CD4-positive, alpha-beta T cell treated with Interleukin-4 for 1 hour (primary cell): Measurements from ENCODE around the gene HDDC2.

ENCODE experiments used
- DNase-seq, 2 donors: peaks; one replicate each; pipeline ENCODE4 v3.0.0-alpha.2; 2020 to 2022

The HDDC2 gene

DNA sequence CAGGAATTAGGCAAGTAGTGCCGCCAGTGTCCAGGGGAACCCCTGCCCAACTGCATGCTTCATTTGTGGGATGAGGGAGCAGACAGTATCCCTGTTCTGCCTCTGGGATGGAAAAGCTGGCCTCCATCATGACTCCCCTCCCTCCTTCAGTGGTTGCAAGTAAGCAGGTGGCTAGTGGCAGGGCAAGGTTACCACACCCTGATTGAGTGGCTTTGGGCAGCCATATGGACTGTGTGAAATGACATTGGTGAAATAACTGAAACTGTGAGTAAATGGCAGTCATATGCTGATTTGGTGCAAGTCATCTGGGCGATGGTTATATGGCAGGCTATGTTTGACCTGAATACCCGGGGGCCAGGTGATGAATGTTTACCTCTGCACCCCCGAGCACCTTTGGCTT, 33.0 kb downstream of the HDDC2 start:
- no peak for DNase-seq

DNA sequence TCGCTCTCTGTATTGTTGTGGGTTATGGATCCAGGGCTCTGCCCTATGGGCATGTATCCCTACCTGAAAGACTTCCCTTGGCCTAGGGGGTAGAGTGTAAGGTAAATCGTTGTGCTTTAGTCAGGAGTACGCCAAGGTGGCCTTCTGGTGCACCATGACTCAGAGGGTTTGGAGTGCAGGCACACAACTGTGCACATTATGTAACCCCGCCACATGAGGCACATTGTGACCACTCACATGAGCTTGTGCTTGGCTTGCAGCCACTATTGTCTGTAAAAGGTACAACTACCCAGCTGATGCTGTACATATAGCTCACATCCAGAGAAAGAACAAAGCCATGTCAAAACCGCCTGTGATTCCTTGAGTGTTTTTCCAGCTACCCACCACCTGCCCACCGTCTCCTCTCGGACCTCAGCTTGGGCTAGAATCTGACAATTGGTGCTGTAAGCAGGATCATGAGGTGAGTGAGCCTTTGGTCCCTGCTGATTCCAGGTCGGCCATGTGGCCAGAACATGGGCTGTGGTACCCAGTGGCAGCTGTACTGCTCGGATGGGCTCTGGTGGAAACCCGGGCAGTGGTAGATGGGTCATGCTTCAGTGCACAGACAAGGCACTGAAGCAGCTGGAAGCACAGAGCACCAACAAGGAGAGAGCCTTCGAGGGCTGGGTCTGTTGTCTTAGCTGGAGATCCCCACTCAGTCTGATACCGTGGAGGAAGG, 33.8 kb downstream of the HDDC2 start:
- no peak for DNase-seq

DNA sequence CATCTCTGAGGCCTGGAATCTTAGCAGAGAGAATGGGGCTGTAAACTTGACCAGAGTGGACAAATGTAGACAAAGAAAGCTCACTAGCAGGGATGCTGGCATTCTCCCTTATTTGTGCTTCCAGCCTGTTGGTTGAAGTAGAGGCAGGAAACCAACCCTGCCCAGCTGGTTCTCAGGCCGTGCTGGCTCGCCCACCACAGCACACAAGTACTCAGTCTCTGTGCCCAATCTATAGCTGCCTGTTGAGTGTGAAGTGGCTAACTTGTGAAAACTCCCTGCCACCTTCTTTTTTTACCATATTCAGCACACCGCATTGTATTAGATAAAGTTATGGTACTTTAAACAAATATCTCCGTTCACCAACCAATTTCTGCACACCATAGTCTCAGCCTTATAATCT, 37.3 kb downstream of the HDDC2 start:
- DNase-seq: no peak

DNA sequence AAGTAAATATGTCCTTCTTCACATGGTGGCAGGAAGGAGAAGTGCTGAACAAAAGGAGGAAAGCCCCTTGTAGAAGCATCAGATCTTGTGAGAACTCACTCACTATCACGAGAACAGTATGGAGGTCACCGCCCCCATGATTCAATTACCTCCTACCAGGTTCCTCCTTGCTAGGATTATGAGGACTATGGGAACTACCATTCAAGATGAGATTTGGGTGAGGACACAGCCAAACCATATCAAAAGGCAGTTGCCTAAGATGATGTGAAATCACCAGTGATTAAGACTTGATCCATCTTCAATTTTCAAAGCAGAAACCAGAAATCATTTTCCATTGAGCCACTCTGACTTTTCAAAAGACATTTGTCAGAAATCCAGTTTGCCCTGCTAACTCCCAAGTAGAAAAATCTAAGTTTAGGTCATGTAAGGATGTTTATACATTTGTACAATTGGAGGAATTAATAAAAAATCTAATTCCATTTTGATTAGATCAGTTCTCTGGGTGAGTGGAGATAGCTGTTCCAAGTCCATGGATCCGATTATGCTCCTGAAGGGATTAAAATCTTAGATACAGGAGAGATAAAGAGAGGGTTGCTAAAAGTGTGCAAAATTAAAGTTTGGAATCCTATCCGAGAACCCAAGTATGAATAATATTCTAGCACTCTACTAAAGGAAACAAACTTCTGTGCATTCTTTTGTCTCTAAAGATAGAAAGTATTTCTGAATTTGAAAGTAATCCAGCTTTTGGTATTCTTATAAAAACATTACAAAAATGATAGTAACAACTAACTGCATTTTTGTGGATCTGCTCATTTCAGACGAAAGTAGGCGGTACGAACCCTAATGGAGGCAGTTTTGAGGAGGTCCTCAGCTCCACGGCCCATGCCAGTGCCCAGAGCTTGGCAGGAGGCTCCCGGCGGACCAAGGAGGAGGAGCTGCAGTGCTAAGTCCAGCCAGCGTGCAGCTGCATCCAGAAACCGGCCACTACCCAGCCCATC, 39.5 kb downstream of the HDDC2 start:
- DNase-seq: no peak

DNA sequence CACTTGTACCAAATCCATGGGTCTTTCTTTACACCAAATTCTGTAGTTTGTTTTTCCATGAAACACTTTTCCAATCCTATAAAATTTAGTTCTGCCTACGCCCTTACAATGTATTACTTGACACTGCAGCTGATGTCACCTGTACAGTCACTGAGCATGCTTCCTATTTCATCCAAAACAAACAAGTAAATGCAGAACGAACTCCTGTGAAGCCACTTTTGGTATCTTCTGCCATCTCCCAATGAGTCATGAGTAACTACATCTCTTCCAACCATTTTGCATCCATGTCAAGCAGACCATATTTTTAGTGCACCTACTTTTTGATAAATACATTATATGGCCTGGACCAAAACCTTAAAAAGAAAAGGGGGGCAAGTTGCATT, 42.4 kb downstream of the HDDC2 start:
- DNase-seq: no peak

DNA sequence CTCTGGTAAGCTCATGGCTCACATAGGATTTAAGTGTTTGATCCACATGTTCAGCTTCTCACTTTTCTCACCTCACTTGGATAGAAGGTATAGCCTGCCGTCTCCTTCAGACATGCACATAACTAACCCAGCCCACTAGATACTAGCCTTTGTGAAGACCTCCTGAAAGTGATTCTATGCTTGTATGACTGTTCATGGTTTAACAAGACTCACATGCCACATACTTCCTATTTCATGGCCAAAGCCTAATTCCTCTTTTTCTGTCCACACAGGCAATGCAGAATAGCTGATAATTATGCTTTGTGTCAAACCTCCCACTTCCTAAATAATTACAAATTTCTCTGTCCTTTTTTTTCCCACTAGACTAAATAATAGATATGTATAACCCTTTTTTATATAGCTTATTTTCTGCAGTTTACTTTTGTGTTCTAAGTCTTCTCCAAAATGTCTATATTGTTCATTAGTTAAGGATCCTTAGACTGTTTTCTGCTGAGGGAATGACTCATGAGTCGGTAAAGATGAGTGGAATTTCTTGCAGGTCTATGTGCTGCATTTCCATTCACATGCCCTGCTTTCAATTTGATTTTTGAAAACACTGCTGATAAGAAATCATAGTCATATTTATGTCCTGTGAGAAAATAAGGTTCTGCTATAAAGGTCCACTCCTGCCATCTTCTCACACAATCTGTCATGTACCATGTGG, 43.0 kb downstream of the HDDC2 start:
- DNase-seq: no peak

DNA sequence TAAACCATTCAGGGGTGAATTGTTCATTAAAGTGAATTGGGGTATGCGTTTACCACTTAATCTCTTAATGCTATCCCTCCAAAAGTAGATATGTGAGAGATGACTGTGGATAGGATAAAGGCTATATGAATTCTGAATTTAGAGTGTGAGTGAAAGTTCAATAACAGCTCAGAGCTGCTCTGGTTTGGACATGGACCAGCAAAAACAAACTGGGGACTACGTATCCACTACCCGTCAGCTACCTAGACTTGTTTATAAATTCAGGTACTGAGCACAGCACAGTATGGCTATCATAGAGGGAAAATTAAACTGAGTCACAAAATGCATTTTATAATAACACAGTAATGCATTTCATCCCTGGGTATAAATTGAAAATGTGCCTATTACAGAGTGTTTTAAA, 44.4 kb downstream of the HDDC2 start:
- DNase-seq: no peak

DNA sequence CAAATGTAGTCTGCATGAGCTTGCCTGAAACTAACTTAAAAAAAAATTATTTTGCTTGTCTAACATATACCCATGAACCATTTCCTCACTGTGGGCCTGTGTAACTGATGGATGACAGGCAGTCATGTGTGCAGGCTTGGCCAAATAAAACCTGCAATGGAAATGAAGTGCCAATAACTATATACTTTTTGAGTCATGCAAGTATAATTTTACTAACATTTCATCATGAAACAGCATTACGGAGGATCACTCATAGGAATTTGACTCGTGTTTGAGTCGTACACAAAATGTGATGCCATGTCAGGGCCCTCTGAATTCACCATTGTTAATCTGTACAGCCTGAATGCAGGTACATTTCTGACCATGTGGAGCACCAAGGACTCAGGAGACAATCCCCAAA, 46.6 kb downstream of the HDDC2 start:
- DNase-seq: no peak

DNA sequence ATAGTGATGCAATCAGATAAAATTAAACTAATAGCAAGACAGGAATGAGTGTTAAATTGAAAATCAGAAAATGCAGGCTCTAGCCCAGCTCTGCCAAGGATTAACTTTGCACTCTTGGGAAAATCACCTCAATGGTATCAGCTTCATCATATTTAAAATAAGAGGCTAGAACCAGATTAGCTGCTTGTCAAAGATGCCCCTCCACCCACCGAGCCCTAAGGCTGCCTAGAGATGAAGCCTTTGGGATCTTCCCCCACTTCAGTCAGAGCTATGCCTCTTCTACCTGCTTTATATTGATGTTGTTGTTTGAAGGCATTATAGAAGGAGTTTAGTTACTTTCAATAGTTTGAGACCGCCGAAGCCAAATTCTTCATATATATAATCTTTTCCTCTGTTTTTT, 47.4 kb downstream of the HDDC2 start:
- DNase-seq: no peak

DNA sequence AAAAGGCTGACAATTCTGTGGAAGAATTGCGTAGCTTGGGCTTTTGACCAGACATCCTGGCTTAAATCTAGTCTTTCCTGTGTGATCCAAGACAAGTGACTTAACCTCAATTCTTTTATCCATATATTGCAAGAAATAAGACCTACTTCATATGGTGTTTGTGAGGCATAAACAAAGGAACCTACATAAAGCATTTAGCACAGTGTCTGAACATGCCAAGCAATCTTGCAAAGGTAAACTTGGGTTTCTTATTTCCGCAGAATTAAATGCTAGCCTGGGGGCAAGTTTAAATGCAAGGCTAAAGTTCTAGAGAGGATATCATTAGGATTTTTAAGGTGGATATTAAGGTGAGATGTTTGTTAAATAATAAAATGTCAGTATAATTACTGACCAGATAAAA, 47.9 kb downstream of the HDDC2 start:
- no peak for DNase-seq

DNA sequence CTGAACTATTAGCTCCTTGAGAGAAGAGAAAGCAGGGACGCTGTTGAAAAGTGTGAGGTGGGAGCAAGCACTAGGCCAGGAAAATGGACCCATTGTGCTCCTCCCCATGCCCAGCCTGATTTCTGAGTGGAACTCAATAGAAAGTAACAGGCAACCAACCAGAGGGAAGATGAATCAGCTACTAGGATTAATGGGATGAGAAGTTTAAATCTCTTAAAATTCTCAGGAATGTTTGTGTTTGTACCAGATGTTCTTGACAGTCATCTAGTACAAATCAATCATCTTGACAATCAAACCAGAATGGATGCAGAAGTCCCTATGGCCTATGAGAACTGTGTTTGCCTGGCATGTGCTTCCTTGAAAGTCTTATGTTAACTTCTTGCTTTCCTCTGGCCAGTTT, 48.9 kb downstream of the HDDC2 start:
- DNase-seq: no peak

DNA sequence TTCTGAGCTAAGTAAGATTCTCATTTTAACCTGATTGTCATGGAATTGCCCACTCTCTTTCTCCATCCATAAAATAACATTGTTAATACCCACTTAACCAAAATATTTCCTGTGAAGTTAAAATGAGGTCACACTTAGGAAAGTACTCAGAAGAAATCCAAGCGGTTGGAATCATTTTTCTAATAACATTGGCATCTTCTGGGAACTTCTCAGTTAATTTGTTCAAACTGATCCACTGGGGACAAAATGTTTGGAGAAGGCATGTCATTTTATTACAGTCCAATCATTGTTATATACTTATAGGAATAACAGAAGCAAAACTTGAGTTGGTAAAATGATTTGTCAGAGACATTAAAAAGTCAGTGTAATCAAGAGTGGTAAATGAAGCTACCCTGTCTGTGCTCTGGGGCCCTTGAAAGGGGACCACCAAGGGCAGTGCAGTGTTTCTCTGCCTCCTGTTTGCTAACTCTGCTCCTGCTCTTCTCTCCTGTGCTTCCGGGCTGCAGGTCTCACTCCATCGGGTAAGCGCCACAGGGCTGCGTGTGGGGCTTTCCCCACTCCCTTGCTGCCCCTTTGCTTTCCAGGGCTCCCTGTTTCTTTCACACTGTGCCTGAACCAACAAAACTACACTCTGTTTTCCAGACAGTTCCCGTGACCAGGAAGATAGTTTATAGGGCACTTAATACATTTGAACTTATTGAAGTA, 50.1 kb downstream of the HDDC2 start:
- DNase-seq: no peak

DNA sequence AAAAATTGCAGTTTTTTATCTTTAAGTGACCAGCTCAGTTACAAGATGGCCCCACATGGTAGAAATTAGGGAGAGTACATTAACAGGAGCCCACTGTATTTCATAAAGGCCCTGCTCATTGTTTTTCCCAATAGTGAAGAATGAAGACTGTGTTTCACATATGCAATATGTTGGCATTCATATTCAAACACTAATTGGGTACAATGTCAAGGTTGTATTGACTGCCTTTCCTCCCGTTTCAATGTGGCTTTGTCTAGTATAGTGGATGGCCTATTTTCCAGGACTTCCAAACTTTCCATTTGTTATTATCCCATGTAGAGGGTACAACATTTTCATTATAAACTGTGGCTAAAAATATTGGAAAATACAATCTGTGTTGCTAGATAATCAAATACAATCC, 51.3 kb downstream of the HDDC2 start:
- no peak for DNase-seq

DNA sequence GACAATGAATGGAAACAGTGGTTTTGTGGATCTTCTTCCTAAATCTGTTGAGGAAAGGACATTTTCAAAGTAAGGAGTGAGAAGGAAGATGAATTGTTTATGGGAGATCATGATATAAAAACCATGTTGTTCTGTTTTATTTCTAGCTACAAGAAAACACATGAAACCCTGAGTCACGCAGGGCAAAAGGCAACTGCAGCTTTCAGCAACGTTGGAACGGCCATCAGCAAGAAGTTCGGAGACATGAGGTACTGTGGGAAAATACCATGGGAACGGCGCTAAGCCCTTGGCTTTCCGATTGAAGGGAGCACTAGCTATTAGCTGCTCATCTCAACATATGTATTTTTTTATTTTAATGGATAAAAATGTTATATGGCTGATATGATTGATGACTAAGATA, 53.6 kb downstream of the HDDC2 start:
- DNase-seq: no peak

DNA sequence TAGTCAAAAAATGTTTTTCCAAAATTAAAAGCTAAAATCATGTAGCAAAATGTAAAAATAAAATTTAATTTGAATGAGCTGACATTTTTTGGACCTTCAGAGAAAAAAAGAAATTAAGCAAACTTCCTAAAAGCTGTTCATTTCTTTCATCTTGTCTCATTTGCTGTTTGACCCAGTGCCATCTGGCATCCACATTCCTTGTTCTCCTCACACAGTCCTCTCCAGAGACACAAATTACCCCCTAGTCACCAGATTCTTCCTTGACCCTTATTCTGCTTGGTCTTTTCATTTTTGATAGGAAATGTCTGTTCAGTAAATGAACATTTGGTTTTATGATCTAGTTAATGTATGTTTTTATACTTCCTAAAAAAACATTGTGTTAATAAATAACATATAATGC, 55.2 kb downstream of the HDDC2 start:
- DNase-seq: no peak

DNA sequence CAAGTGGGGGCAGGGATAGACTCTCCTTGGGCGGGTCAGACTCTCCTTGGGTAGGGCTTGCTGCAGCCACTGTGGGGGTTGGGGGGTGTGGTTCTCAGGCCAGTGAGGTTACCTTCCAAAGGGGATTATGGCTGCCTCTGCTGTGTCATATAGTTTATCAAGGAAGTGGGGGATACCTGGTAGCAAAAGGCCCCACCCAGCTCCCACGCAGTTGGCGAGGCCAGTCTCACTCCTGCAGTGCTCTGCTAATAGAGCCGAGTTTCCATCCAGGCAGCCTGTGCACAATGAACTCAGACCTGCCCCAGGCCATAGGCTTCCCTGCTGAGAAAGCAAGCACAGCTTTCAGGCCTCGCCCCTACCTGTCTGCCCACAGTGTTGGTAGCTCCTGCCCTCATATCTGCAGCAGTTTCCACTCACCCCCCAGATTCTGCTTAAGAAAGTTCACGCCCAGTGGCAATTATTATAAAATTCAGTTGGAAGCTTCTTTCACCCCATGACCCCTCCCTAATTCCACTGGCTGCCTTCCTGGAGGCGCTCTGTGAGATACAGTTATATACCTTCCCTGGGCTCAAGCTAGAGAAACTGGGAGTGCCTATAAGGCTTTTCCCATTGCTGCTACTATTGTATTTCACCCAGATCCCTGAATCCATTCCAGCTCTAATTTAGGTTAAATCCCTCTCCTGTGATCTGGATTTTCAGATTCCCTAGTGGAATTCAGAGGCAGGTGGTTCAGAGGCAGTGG, 56.1 kb downstream of the HDDC2 start:
- DNase-seq: no peak

DNA sequence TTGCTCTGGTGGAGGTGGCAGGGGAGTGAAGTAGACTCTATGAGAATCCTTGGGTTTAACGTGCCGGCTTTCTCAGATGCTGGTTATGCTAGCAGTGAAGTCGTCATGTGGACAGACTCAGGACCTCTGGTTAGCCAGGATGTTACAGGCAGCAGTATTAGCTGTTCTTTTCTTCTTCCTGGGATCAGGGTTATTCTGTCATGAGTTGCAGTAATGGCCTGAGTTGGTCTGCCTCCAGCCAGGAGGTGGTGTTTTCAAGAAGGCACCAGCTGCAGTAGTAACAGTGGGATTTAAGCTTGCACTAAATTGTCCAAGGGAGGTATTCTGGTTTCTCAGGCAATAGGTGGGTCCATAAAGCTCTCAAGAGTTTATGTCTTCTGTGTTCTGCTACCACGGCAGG, 56.7 kb downstream of the HDDC2 start:
- no peak for DNase-seq

DNA sequence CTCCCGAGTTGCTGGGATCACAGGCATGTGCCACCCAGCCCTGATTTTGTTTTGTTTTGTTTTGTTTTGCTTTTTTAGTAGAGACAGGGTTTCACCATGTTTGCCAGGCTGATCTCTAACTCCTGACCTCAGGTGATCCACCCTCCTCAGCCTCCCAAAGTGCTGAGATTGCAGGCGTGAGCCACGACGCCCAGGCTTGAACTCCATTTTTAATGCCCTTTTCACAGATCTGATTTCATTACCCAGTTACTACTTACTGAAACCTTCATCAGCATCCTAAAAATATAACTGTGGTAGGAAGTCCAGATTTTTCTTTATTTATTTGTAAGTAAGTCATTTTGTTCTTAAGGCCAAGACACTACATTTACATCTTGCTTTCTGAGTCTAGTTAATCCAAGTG, 64.0 kb downstream of the HDDC2 start:
- DNase-seq: no peak

DNA sequence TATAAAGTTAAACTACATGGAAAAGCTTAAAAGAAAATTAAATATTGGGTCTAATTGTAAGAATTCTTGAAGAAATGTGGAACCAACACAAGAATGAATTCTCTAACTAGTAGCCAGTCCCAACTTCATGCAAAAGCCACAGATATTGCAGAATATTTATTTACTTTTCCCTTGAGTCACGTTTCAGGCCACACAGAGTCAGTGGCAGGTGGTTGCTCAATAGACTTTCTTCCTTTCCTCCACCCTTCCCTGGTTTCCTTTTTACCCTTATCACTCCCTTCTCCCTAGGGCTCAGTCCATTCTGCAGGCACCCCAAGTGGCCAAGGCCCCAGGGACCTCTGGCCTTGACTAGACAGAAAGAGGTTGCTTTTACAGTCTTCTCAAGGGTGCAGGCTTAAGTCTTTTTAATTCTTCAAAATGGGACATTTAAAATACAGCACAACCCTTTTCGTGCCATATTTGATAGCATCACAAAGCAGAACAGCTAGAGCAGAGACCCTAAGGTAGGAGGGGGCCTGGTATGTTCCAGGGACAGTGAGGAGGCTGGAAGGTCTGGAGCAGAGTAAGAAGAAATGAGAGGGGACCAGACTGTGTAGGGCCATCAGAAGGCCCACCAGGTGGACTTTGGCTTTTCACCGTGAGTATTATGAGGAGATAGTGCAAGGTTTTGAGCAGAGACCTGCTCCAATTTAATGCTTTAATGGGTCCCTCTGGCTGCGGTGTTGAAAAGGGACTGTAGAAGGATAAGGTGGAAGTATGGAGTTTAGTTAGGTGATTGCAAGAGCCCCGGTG, 65.0 kb downstream of the HDDC2 start:
- no peak for DNase-seq

DNA sequence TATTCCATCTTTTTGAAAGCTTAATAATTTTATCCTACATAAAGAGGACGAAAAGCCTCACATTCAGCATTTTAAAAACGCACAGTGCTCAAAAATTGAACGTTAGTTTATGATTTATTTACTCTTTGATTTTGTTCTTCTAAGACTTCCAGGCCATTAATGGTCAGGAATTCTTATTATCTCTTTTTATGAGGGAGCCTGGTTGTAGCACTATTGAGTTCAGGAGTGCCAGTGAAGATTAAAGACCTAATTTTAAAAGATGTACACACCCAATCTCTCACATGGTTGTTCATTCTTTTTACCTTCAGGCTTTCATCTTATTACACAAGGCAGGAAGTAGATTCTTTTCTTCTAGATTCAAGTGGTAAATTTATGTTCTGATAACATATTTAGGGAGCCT, 68.6 kb downstream of the HDDC2 start:
- no peak for DNase-seq

DNA sequence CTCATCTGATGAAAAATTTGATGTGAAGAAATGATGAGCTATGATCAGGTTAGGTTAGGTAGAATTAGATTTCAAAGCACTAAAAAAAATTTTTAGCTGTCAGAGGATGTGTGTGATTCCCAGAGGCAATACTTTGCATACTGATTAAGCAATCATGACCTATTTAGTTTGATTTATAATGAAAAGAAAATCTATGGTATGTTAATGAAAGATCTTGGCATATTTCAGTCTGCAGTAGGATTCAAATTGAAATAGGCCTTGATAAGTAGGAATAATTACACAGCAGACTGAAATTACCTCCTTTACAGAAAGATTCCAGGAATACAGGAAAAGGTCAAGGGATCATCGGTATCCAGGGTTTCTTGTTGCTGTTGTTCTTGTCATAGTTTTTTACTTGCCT, 69.3 kb downstream of the HDDC2 start:
- DNase-seq: no peak
